ENCODE measurements around the gene SNAPC3.
"Not testable (repeated sequence)": the region's sequence is repeated elsewhere in the genome, so short reads cannot be mapped to it uniquely, and the experiment has no call there.

- TF ChIP-seq CTCF (IDR thresholded peaks at IDR 0.05); POLR2AphosphoS5 (IDR thresholded peaks at IDR 0.05; ENCODE audit: low read depth, low read length); REST (IDR thresholded peaks at IDR 0.05; ENCODE audit: insufficient read depth in 1 of 2, low read depth in 2 of 2, low read length in 1 of 2); TCF7L2 (IDR thresholded peaks at IDR 0.05; ENCODE audit: low read depth, low read length): not testable (repeated sequence)
Observed at GRCh38 chr9:15379317-15379716, 43.4 kb upstream of the SNAPC3 start.

Measured in Panc1 (cell line).